Skeletal muscle cell (primary cell): ENCODE data around the gene GPR108.
A peak's percentile ranks its signal among the peaks of the same experiment; 100 is the strongest.
"Not testable (repeated sequence)": the region's sequence is repeated elsewhere in the genome, so short reads cannot be mapped to it uniquely, and the experiment has no call there.

Experiments
- DNase-seq: peaks from one replicate; pipeline ENCODE4 v3.0.0-alpha.2; 2010; ENCODE audit warnings: low read depth
- H3K4me3 ChIP-seq: 2 replicates; pipeline ENCODE4 v1.5.1; 2011; ENCODE audit warnings: low read depth, mild to moderate bottlenecking, control low read depth, low read length, moderate library complexity

Gene GPR108

GRCh38 chr19:6762253-6762797 lies 24.9 kb upstream of the GPR108 start:
- not testable (repeated sequence) for H3K4me3 ChIP-seq, DNase-seq

- no peak overlapping the region for H3K4me3 ChIP-seq
- DNase-seq = no peak
Measured at GRCh38 chr19:6761053-6761676, 23.8 kb upstream of the GPR108 start.

GRCh38 chr19:6760606-6761005 lies 23.2 kb upstream of the GPR108 start:
- no peak overlapping the region for H3K4me3 ChIP-seq
- no peak for DNase-seq

GRCh38 chr19:6754653-6755463 lies 17.5 kb upstream of the GPR108 start:
- H3K4me3 ChIP-seq = no peak overlapping the region
- DNase-seq = no peak

- H3K4me3 ChIP-seq = no peak overlapping the region
- no peak for DNase-seq
Measured at GRCh38 chr19:6754136-6754535, 16.8 kb upstream of the GPR108 start.

GRCh38 chr19:6753178-6754031 lies 16.0 kb upstream of the GPR108 start:
- peak overlapping the region; percentile 37 for H3K4me3 ChIP-seq
- no peak for DNase-seq

GRCh38 chr19:6752256-6753177 lies 15.1 kb upstream of the GPR108 start:
- DNase-seq = no peak
- H3K4me3 ChIP-seq = peak overlapping the region; percentile 37

- no peak overlapping the region for H3K4me3 ChIP-seq
- DNase-seq = no peak
Measured at GRCh38 chr19:6751189-6751588, 13.8 kb upstream of the GPR108 start.

GRCh38 chr19:6750062-6750461 lies 12.7 kb upstream of the GPR108 start:
- no peak overlapping the region for H3K4me3 ChIP-seq
- no peak for DNase-seq

- not testable (repeated sequence) for H3K4me3 ChIP-seq
Measured at GRCh38 chr19:6748543-6748942, 11.2 kb upstream of the GPR108 start.

GRCh38 chr19:6745965-6746364 lies 8.6 kb upstream of the GPR108 start:
- H3K4me3 ChIP-seq = no peak overlapping the region
- no peak for DNase-seq

More at GRCh38 chr19:6748543-6748942, 11.2 kb upstream of the GPR108 start:
- not testable (repeated sequence) for DNase-seq

GRCh38 chr19:6744381-6745301 lies 7.3 kb upstream of the GPR108 start:
- DNase-seq = peak; percentile 69

GRCh38 chr19:6743714-6744380 lies 6.5 kb upstream of the GPR108 start:
- DNase-seq = no peak
- H3K4me3 ChIP-seq = no peak overlapping the region

More at GRCh38 chr19:6744381-6745301, 7.3 kb upstream of the GPR108 start:
- no peak overlapping the region for H3K4me3 ChIP-seq

GRCh38 chr19:6743066-6743465 lies 5.7 kb upstream of the GPR108 start:
- H3K4me3 ChIP-seq = no peak overlapping the region

GRCh38 chr19:6740589-6741343 lies 3.4 kb upstream of the GPR108 start:
- H3K4me3 ChIP-seq = peak overlapping the region; percentile 96
- no peak for DNase-seq

More at GRCh38 chr19:6743066-6743465, 5.7 kb upstream of the GPR108 start:
- no peak for DNase-seq

GRCh38 chr19:6739883-6740588 lies 2.7 kb upstream of the GPR108 start:
- DNase-seq = no peak
- peak overlapping the region; percentile 96 for H3K4me3 ChIP-seq
